Hematopoietic multipotent progenitor cell treated with erythropoietin and hydrocortisone succinate and interleukin-3 and kit ligand, for 17 days (in vitro differentiated cells): Measurements from ENCODE around the gene ITPKB.
"Not testable (repeated sequence)": the region's sequence is repeated elsewhere in the genome, so short reads cannot be mapped to it uniquely, and the experiment has no call there.

Experiments
- DNase-seq: peaks from one replicate; pipeline ENCODE4 v3.0.0-alpha.2; 2015; ENCODE audit warnings: low spot score

The ITPKB gene

GRCh38 chr1:226754793-226755533 lies 15.9 kb upstream of the ITPKB start:
- DNase-seq: peak; percentile 46

GRCh38 chr1:226754097-226754496 lies 15.0 kb upstream of the ITPKB start:
- DNase-seq: no peak

- DNase-seq: no peak
Measured at GRCh38 chr1:226751703-226752102, 12.6 kb upstream of the ITPKB start.

- DNase-seq: no peak
Measured at GRCh38 chr1:226751214-226751613, 12.1 kb upstream of the ITPKB start.

GRCh38 chr1:226749467-226749866 lies 10.4 kb upstream of the ITPKB start:
- DNase-seq: no peak

GRCh38 chr1:226748306-226748705 lies 9.2 kb upstream of the ITPKB start:
- no peak for DNase-seq

GRCh38 chr1:226747519-226748263 lies 8.6 kb upstream of the ITPKB start:
- DNase-seq: not testable (repeated sequence)

GRCh38 chr1:226743259-226743658 lies 4.2 kb upstream of the ITPKB start:
- no peak for DNase-seq

- DNase-seq: no peak
Measured at GRCh38 chr1:226741009-226741408, 1.9 kb upstream of the ITPKB start.

GRCh38 chr1:226739696-226740065 lies 599 bp upstream of the ITPKB start:
- DNase-seq: no peak

GRCh38 chr1:226738421-226738994 lies 574 bp downstream of the ITPKB start:
- DNase-seq: peak; percentile 16

- peak; percentile 43 for DNase-seq
Measured at GRCh38 chr1:226737819-226738420, 1.2 kb downstream of the ITPKB start.

GRCh38 chr1:226736908-226737818 lies 1.9 kb downstream of the ITPKB start:
- no peak for DNase-seq

GRCh38 chr1:226736001-226736907 lies 2.8 kb downstream of the ITPKB start:
- no peak for DNase-seq

- no peak for DNase-seq
Measured at GRCh38 chr1:226735576-226735975, 3.5 kb downstream of the ITPKB start.

- DNase-seq: no peak
Measured at GRCh38 chr1:226734611-226735153, 4.4 kb downstream of the ITPKB start.

GRCh38 chr1:226733876-226734275 lies 5.2 kb downstream of the ITPKB start:
- DNase-seq: no peak

GRCh38 chr1:226733304-226733703 lies 5.8 kb downstream of the ITPKB start:
- DNase-seq: peak; percentile 18

GRCh38 chr1:226732856-226733291 lies 6.2 kb downstream of the ITPKB start:
- DNase-seq: no peak

GRCh38 chr1:226731257-226731893 lies 7.7 kb downstream of the ITPKB start:
- DNase-seq: no peak
